PC-9 (cell line): ENCODE results near the gene BTRC. TPM values are rescaled to one million over a fixed set of nuclear protein-coding genes. Genes with fewer than 3 reads are reported as not detected.

ENCODE experiments used
- BruUV-seq: library from RNA; stranded (reverse); fragments of 400-500 nt; replicated peaks from 2 replicates; lab custom pipeline; 2021; lab: Mats Ljungman, UMichigan
- CTCF ChIA-PET: fragments of 300-600 bp; sonication (Branson Sonifier 250); formaldehyde crosslinking; loops from one replicate; lab custom pipeline; 2022; ENCODE audit warnings: antibody characterized with exemption; lab: Charles Lee
- POLR2A ChIA-PET: fragments of 300-600 bp; sonication (Branson Sonifier 250); formaldehyde crosslinking; loops from one replicate; lab custom pipeline; 2022; ENCODE audit warnings: antibody characterized with exemption; ENCODE audit not compliant: unreplicated experiment; lab: Charles Lee
- DNase-seq, 2 experiments: peaks; one replicate each; pipeline versions ENCODE4 v3.0.0 to v3.0.0-alpha.2; 2015 to 2022; ENCODE audit warnings: mixed read lengths in 1 of 2
- H2AFZ ChIP-seq: fragments of 200-600 bp; sonication (generic); 2 replicates; pipeline ENCODE4 v1.8.1; 2017; ENCODE audit warnings: antibody characterized with exemption
- H3F3A ChIP-seq: fragments of 200-600 bp; sonication (generic); 2 replicates; pipeline ENCODE4 v1.8.1; 2017; ENCODE audit warnings: antibody characterized with exemption, mild to moderate bottlenecking, low read depth; ENCODE audit not compliant: insufficient read depth
- H3K27ac ChIP-seq: fragments of 200-600 bp; sonication (generic); 2 replicates; pipeline ENCODE4 v1.6.1; 2016; ENCODE audit warnings: mixed run types
- H3K27me3 ChIP-seq: fragments of 200-600 bp; sonication (generic); 2 replicates; pipeline ENCODE4 v1.6.1; 2016; ENCODE audit warnings: low read depth, mixed run types; ENCODE audit not compliant: insufficient read depth
- H3K36me3 ChIP-seq: fragments of 200-600 bp; sonication (generic); 2 replicates; pipeline ENCODE4 v1.6.1; 2016; ENCODE audit warnings: low read depth, mixed run types
- H3K4me1 ChIP-seq: fragments of 200-600 bp; sonication (generic); replicated peaks from 2 replicates; pipeline ENCODE4 v1.6.1; 2016; ENCODE audit warnings: mixed run types; ENCODE audit not compliant: insufficient read depth
- H3K4me2 ChIP-seq: fragments of 200-600 bp; sonication (generic); 2 replicates; pipeline ENCODE4 v1.6.1; 2017; ENCODE audit warnings: mixed run types
- H3K4me3 ChIP-seq: fragments of 200-600 bp; sonication (generic); 2 replicates; pipeline ENCODE4 v1.6.1; 2016; ENCODE audit warnings: mixed run types
- H3K79me2 ChIP-seq: fragments of 200-600 bp; sonication (generic); 2 replicates; pipeline ENCODE4 v1.6.1; 2017; ENCODE audit warnings: low read depth, mixed run types
- H3K9me2 ChIP-seq: fragments of 200-600 bp; sonication (generic); 2 replicates; pipeline ENCODE4 v1.8.1; 2017; ENCODE audit warnings: mild to moderate bottlenecking; ENCODE audit not compliant: insufficient read depth
- H3K9me3 ChIP-seq: fragments of 200-600 bp; sonication (generic); 2 replicates; pipeline ENCODE4 v1.8.1; 2016; ENCODE audit warnings: low read depth; ENCODE audit not compliant: insufficient read depth
- H4K20me1 ChIP-seq: fragments of 200-600 bp; sonication (generic); 2 replicates; pipeline ENCODE4 v1.8.1; 2017; ENCODE audit not compliant: insufficient read depth
- CTCF ChIP-seq: fragments of 200-600 bp; sonication (generic); conservative IDR thresholded peaks from 2 replicates; pipeline ENCODE4 v1.6.1; 2017; ENCODE audit warnings: mixed run types, antibody characterized with exemption, mild to moderate bottlenecking, moderate library complexity
- EZH2 ChIP-seq: fragments of 200-600 bp; sonication (generic); IDR thresholded peaks from 2 replicates; pipeline ENCODE4 v1.8.0; 2017; ENCODE audit warnings: antibody characterized with exemption, low read depth
- intact Hi-C: fragments of 100-400 bp; cut with micrococcal nuclease; formaldehyde crosslinking; loops from one replicate; pipeline ENCODE4 v1.10.0; 2022; ENCODE audit not compliant: unreplicated experiment
- total RNA-seq: library from RNA; stranded (reverse); gene quantifications from 2 replicates; pipeline ENCODE4 v1.2.3, GENCODE V29; 2021

BTRC gene
- total RNA-seq, 1 experiment from 2014 or later, result 15.6 TPM

- no peaks in the 10 kb centered on the region for H4K20me1 ChIP-seq
- no peaks in the 10 kb centered on the region for H3K79me2 ChIP-seq
- CTCF ChIA-PET, result no interaction called here
- intact Hi-C loops, result loop anchor here (5.0 to 10.0 kb wide), 2 partner anchors 272 to 529 kb away; no protein-coding TSS in a partner anchor
- H3K4me1 ChIP-seq, result no peaks in the 10 kb centered on the region
- H3F3A ChIP-seq, result no peaks in the 10 kb centered on the region
- no peak overlapping the region for H3K4me3 ChIP-seq
- H3K36me3 ChIP-seq, result no peaks in the 10 kb centered on the region
- no peak overlapping the region for H3K27ac ChIP-seq
- DNase-seq, result no peak
- POLR2A ChIA-PET, result no interaction called here
- no peaks in the 10 kb centered on the region for H3K9me2 ChIP-seq
- H3K27me3 ChIP-seq, result no peaks in the 10 kb centered on the region
- no peaks in the 10 kb centered on the region for H3K9me3 ChIP-seq
- no TSS peak for BruUV-seq
- TF ChIP-seq EZH2 (no peak), CTCF (no peak)
- no peak overlapping the region for H3K4me2 ChIP-seq
- H2AFZ ChIP-seq, result no peak overlapping the region
Measured at GRCh38 chr10:101573885-101574753, 220.2 kb downstream of the BTRC start.

GRCh38 chr10:101575091-101575490, 221.1 kb downstream of the BTRC start:
- Histone ChIP-seq H2AFZ (no peak overlapping the region), H3F3A (no peaks in the 10 kb centered on the region), H3K36me3 (no peaks in the 10 kb centered on the region), H3K4me3 (no peak overlapping the region), H3K4me2 (no peak overlapping the region), H3K9me2 (no peaks in the 10 kb centered on the region), H3K9me3 (no peaks in the 10 kb centered on the region), H3K4me1 (no peaks in the 10 kb centered on the region), H3K79me2 (no peaks in the 10 kb centered on the region), H4K20me1 (no peaks in the 10 kb centered on the region), H3K27ac (no peak overlapping the region), H3K27me3 (no peaks in the 10 kb centered on the region)
- no peak for DNase-seq
- intact Hi-C loops, result loop anchor here (10.0 kb wide), 1 partner anchor 530 kb away; no protein-coding TSS in a partner anchor
- TF ChIP-seq EZH2 (no peak), CTCF (no peak)
- BruUV-seq, result no TSS peak
- CTCF ChIA-PET, result no interaction called here
- POLR2A ChIA-PET, result no interaction called here

DNA sequence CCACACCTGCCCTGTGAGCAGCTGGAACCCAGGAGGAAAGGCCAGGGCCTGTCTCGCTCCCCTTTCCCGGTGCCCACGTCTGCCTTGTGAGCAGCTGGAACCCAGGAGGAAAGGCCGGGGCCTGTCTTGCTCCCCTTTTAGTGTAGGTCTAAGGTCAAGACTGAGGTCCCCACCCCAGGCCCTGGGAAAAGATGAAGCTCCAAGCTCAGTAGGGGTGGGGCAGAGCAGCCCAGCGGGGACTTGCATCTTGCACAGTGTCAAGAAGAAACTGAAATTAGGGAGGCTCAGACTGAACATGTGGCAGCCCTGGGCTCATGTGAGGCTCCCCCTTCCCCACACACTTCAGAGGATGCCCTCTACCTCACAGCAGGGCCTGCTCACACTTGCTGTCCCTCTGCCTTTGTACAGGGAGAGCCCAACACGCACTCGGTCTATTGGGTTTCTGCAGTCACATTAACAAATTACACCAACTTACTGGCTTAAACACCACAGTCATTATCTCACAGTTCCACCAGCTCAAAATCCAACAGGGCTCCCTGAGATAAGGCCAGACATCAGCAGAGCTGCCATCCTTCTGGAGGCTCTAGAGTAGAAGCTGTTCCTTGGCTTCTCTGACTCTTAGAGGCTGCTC, 221.7 kb downstream of the BTRC start:
- ChIA-PET CTCF (interaction anchor here (0.6 to 0.7 kb wide), 3 partner anchors 206 to 1055 kb away, joined by 3 to 10 read pairs (median 7); no protein-coding TSS in a partner anchor), POLR2A (interaction anchor here (0.5 kb wide), 1 partner anchor 243 kb away, joined by 3 read pairs; no protein-coding TSS in a partner anchor)
- H3K9me3 ChIP-seq, result no peaks in the 10 kb centered on the region
- no peaks in the 10 kb centered on the region for H3F3A ChIP-seq
- H3K79me2 ChIP-seq, result no peaks in the 10 kb centered on the region
- BruUV-seq, result no TSS peak
- H2AFZ ChIP-seq, result no peak overlapping the region
- H4K20me1 ChIP-seq, result no peaks in the 10 kb centered on the region
- no peak overlapping the region for H3K27ac ChIP-seq
- no peaks in the 10 kb centered on the region for H3K27me3 ChIP-seq
- no peak for TF ChIP-seq EZH2
- no peak for TF ChIP-seq CTCF
- no peak overlapping the region for H3K4me2 ChIP-seq
- H3K4me3 ChIP-seq, result no peak overlapping the region
- no peak for DNase-seq
- no peaks in the 10 kb centered on the region for H3K9me2 ChIP-seq
- intact Hi-C loops, result loop anchor here (10.0 kb wide), 1 partner anchor 531 kb away; no protein-coding TSS in a partner anchor
- no peaks in the 10 kb centered on the region for H3K36me3 ChIP-seq
- no peaks in the 10 kb centered on the region for H3K4me1 ChIP-seq
